ENCODE measurements around the gene CNPY3. TPM values are rescaled to one million over a fixed set of nuclear protein-coding genes. Genes with fewer than 3 reads are reported as not detected.

CNPY3 gene
- total and polyA plus RNA-seq, 8 donors, result 2.2 to 45.5 (median 28.1) TPM

DNA sequence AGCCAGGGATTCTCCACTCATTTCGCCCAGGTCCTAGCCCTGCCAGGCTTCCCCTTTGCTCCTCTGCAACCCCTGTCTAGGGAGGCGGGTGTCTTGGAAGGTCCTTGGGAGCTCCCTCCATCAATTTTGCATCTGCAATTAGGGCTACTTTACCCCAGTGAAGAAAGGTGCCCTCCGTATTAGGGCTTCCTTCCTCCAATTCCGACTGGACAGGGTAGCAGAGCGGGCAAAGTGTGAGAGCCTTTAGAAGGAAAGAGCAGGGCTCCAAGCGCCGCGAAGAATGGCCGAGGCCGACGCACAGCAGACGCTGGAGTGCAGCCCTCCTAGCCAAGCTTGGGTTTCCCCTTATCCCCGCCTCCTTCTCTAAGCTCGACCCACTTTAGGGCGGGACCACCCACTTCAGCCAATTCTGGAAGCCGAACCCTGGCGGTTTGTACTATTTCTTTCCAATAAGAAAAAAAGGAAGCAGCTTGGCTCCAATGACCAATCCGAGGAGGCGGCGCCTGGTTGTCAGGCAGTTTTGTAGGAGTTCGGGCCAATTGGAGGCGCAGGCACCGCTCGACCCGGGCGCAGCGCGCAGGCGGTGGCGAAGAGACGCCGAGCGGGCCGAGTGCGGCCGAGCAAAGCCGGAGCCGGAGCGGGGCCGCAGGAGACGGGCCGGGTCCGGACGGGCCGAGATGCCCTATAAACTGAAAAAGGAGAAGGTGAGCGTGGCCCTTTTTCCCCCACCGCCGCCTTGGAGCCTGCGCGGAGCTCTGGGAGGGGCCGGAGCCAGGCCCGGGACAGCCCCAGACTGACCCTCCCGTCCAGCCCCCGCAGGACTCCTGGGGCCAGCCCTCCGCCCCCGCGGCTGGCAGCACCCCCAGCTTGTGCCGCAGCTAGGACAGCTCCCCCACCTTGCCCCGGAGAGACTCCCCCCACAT, 55.0 kb downstream of the CNPY3 start, which contains the start of gene PPP2R5D:
Gene PPP2R5D (plus strand): TSS at position 570 of the 923 bp plus-strand sequence. CDS start 108 bp downstream, at position 678.
- H3K36me3 ChIP-seq, result peaks cover 3 to 7% (median 5%) of the 10 kb centered on the region in 4 donors
- H3K9me3 ChIP-seq, result no peaks in the 10 kb centered on the region
- intact Hi-C loops (cut with DNase I; ENCODE audit: low total_unique reads), result no loop called here
- TF ChIP-seq CTCF (IDR thresholded peaks at IDR 0.05) (peak in 1 of 7 experiments; percentile 18), POLR2A (IDR thresholded peaks at IDR 0.05) (peak in 1 of 4 donors; percentile 26), POLR2AphosphoS5 (IDR thresholded peaks at IDR 0.05) (peak; percentile 36 to 95 (median 87)), EP300 (IDR thresholded peaks at IDR 0.05) (no peak)
- WGBS, 5 donors, result 0 to 1% (median 0%) methylated on average over 45 to 59 of the region's 59 CpGs
- H3K4me1 ChIP-seq, result peaks cover 38 to 64% (median 56%) of the 10 kb centered on the region in 4 donors
- H3K27ac ChIP-seq, result peak within 1 kb of the TSS; percentile 87 to 93 (median 89)
- H3K27me3 ChIP-seq, result no peaks in the 10 kb centered on the region
- H3K4me3 ChIP-seq, result peak within 1 kb of the TSS; percentile 79 to 98 (median 90)
- DNase-seq, result peak; percentile 98 to 99

GRCh38 chr6:42984924-42985475, 55.7 kb downstream of the CNPY3 start:
- Histone ChIP-seq H3K4me1 (peaks cover 32 to 57% (median 48%) of the 10 kb centered on the region in 4 donors), H3K27me3 (no peaks in the 10 kb centered on the region), H3K4me3 (peak overlapping the region; percentile 79 to 98 (median 90)), H3K9me3 (no peaks in the 10 kb centered on the region), H3K36me3 (peaks cover 10 to 14% (median 12%) of the 10 kb centered on the region in 4 donors), H3K27ac (peak overlapping the region; percentile 77 to 93 (median 89))
- WGBS, 5 donors, result 8 to 12% (median 10%) methylated on average over 12 to 13 of the region's 13 CpGs
- intact Hi-C loops (cut with DNase I; ENCODE audit: low total_unique reads), result no loop called here
- TF ChIP-seq CTCF (IDR thresholded peaks at IDR 0.05), result no peak
- no peak for TF ChIP-seq EP300 (IDR thresholded peaks at IDR 0.05)
- no peak for TF ChIP-seq POLR2A (IDR thresholded peaks at IDR 0.05)
- TF ChIP-seq POLR2AphosphoS5 (IDR thresholded peaks at IDR 0.05), result no peak
- DNase-seq, result peak in 1 of 2 donors; percentile 50

GRCh38 chr6:42987533-42988451, 58.5 kb downstream of the CNPY3 start:
- no peak for DNase-seq
- no peak for TF ChIP-seq POLR2A (IDR thresholded peaks at IDR 0.05)
- no peak for TF ChIP-seq CTCF (IDR thresholded peaks at IDR 0.05)
- H3K36me3 ChIP-seq, result peaks cover 15 to 39% (median 34%) of the 10 kb centered on the region in 4 donors
- peaks cover 32 to 53% (median 46%) of the 10 kb centered on the region in 4 donors for H3K4me1 ChIP-seq
- 49 to 71% (median 66%) methylated on average over 5 of the region's 5 CpGs for WGBS, 5 donors
- intact Hi-C loops (cut with DNase I; ENCODE audit: low total_unique reads), result no loop called here
- H3K4me3 ChIP-seq, result no peak overlapping the region
- H3K9me3 ChIP-seq, result no peaks in the 10 kb centered on the region
- peak overlapping the region in 1 of 5 donors; percentile 16 for H3K27ac ChIP-seq
- H3K27me3 ChIP-seq, result no peaks in the 10 kb centered on the region

Data from stomach (tissue), 9 donors.